ENCODE data around the gene NFE2L1. TPM values are rescaled to one million over a fixed set of nuclear protein-coding genes. Genes with fewer than 3 reads are reported as not detected.

The NFE2L1 gene
- total RNA-seq, 1 experiment from 2014 or later = 149 TPM

- Histone ChIP-seq H3K27ac (ENCODE audit: low read depth, low read length, poor library complexity, severe bottlenecking) (peak overlapping the region; percentile 72), H3K4me3 (ENCODE audit: low read depth, low read length, poor library complexity, severe bottlenecking) (peak overlapping the region; percentile 76), H3K27me3 (replicated peaks; ENCODE audit: insufficient read depth, low read depth, low read length, poor library complexity) (no peaks in the 10 kb centered on the region), H3K36me3 (ENCODE audit: insufficient read depth, low read length, poor library complexity, severe bottlenecking) (no peaks in the 10 kb centered on the region), H3K4me1 (ENCODE audit: insufficient read depth, low read length, poor library complexity, severe bottlenecking) (peaks cover 26% of the 10 kb centered on the region), H3K9me3 (ENCODE audit: low read depth, low read length, poor library complexity, severe bottlenecking) (no peaks in the 10 kb centered on the region)
- TF ChIP-seq EZH2 (IDR thresholded peaks at IDR 0.05; ENCODE audit: borderline replicate concordance, low read depth, low read length, poor library complexity, severe bottlenecking) = no peak
- TF ChIP-seq CTCF (conservative IDR thresholded peaks at IDR 0.05; ENCODE audit: low read depth, low read length) = no peak
- BruUV-seq (replicated peaks) = no TSS peak
- intact Hi-C loops (cut with micrococcal nuclease; ENCODE audit: unreplicated experiment) = no loop called here
- CTCF ChIA-PET = interaction anchor here (0.6 kb wide), 1 partner anchor 707 kb away, joined by 4 read pairs; no protein-coding TSS in a partner anchor
- POLR2A ChIA-PET (ENCODE audit: low non-redundant PET) = interaction anchor here (1.9 kb wide), 1 partner anchor 51 kb away, joined by 9 read pairs; no protein-coding TSS in a partner anchor
- no peak for DNase-seq (ENCODE audit: low spot score)
Observed at GRCh38 chr17:48106802-48107136, 58.6 kb downstream of the NFE2L1 start.

GRCh38 chr17:48107137-48108055 is 59.2 kb downstream of the NFE2L1 start, which contains the start of gene SNX11:
Gene SNX11, plus strand, starts transcription at chr17:48107766. Its CDS starts 4,278 bp downstream, at chr17:48112044.
- ChIA-PET POLR2A (ENCODE audit: low non-redundant PET) (interaction anchor here (0.6 to 1.9 kb wide), 3 partner anchors 52 to 707 kb away, joined by 3 to 13 read pairs (median 9); no protein-coding TSS in a partner anchor), CTCF (interaction anchor here (0.6 kb wide), 1 partner anchor 706 kb away, joined by 4 read pairs; no protein-coding TSS in a partner anchor)
- intact Hi-C loops (cut with micrococcal nuclease; ENCODE audit: unreplicated experiment) = no loop called here

GRCh38 chr17:48110761-48111160 is 62.6 kb downstream of the NFE2L1 start:
- H3K27ac ChIP-seq (ENCODE audit: low read depth, low read length, poor library complexity, severe bottlenecking) = no peak overlapping the region
- H3K27me3 ChIP-seq (replicated peaks; ENCODE audit: insufficient read depth, low read depth, low read length, poor library complexity) = no peaks in the 10 kb centered on the region
- intact Hi-C loops (cut with micrococcal nuclease; ENCODE audit: unreplicated experiment) = no loop called here
- H3K4me1 ChIP-seq (ENCODE audit: insufficient read depth, low read length, poor library complexity, severe bottlenecking) = peaks cover 26% of the 10 kb centered on the region
- ChIA-PET CTCF (no interaction called here), POLR2A (ENCODE audit: low non-redundant PET) (no interaction called here)
- peaks cover 3% of the 10 kb centered on the region for H3K36me3 ChIP-seq (ENCODE audit: insufficient read depth, low read length, poor library complexity, severe bottlenecking)
- no peak overlapping the region for H3K4me3 ChIP-seq (ENCODE audit: low read depth, low read length, poor library complexity, severe bottlenecking)
- no peaks in the 10 kb centered on the region for H3K9me3 ChIP-seq (ENCODE audit: low read depth, low read length, poor library complexity, severe bottlenecking)
- no peak for DNase-seq (ENCODE audit: low spot score)
- TF ChIP-seq EZH2 (IDR thresholded peaks at IDR 0.05; ENCODE audit: borderline replicate concordance, low read depth, low read length, poor library complexity, severe bottlenecking) (no peak), CTCF (conservative IDR thresholded peaks at IDR 0.05; ENCODE audit: low read depth, low read length) (no peak)
- no TSS peak for BruUV-seq (replicated peaks)

More at GRCh38 chr17:48107137-48108055, 59.2 kb downstream of the NFE2L1 start, which contains the start of gene SNX11:
- H3K4me1 ChIP-seq (ENCODE audit: insufficient read depth, low read length, poor library complexity, severe bottlenecking) = peaks cover 26% of the 10 kb centered on the region
- H3K4me3 ChIP-seq (ENCODE audit: low read depth, low read length, poor library complexity, severe bottlenecking) = peak within 1 kb of the TSS; percentile 76
- no peaks in the 10 kb centered on the region for H3K27me3 ChIP-seq (replicated peaks; ENCODE audit: insufficient read depth, low read depth, low read length, poor library complexity)
- TF ChIP-seq CTCF (conservative IDR thresholded peaks at IDR 0.05; ENCODE audit: low read depth, low read length) (no peak), EZH2 (IDR thresholded peaks at IDR 0.05; ENCODE audit: borderline replicate concordance, low read depth, low read length, poor library complexity, severe bottlenecking) (no peak)
- H3K9me3 ChIP-seq (ENCODE audit: low read depth, low read length, poor library complexity, severe bottlenecking) = no peaks in the 10 kb centered on the region
- DNase-seq (ENCODE audit: low spot score) = peak; percentile 97
- H3K27ac ChIP-seq (ENCODE audit: low read depth, low read length, poor library complexity, severe bottlenecking) = peak within 1 kb of the TSS; percentile 72
- no peaks in the 10 kb centered on the region for H3K36me3 ChIP-seq (ENCODE audit: insufficient read depth, low read length, poor library complexity, severe bottlenecking)
- no TSS peak for BruUV-seq (replicated peaks)

Small RNAs within 50 kb of the gene (microRNA-seq; reads per million reads assigned to microRNA genes)
- gene MIR152 = 68.8 reads per million, percentile 60 among the genes with 10 or more reads in this experiment

Other genes starting within 250 kb of the NFE2L1 start
- 9.1 TPM in 2 replicates for gene OSBPL7, start 226.6 kb upstream of the NFE2L1 start, total RNA-seq (2021)
- 30.5 and 42.0 TPM in 2 replicates for gene MRPL10, start 216.8 kb upstream of the NFE2L1 start, total RNA-seq (2021)
- 1.1 and 1.3 TPM in 2 replicates for gene LRRC46, start 216.7 kb upstream of the NFE2L1 start, total RNA-seq (2021)
- gene SCRN2, start 207.1 kb upstream of the NFE2L1 start, total RNA-seq (2021) = 6.2 and 11.2 TPM in 2 replicates
- gene SP6, start 197.2 kb upstream of the NFE2L1 start, total RNA-seq (2021) = 0.15 and 0.66 TPM in 2 replicates
- gene SP2, start 152.1 kb upstream of the NFE2L1 start, total RNA-seq (2021) = 19.5 and 29.1 TPM in 2 replicates
- 12.3 and 14.6 TPM in 2 replicates for gene PNPO, start 106.8 kb upstream of the NFE2L1 start, total RNA-seq (2021)
- gene PRR15L, start 90.5 kb upstream of the NFE2L1 start, total RNA-seq (2021) = not detected in 2 replicates
- gene CDK5RAP3, start 77.2 kb upstream of the NFE2L1 start, total RNA-seq (2021) = 172 and 204 TPM in 2 replicates
- 2.3 TPM in 1 of 2 replicates, not detected in the other for gene COPZ2, start 10.6 kb upstream of the NFE2L1 start, total RNA-seq (2021)
- 121 and 139 TPM in 2 replicates for gene CBX1, start 53.1 kb downstream of the NFE2L1 start, total RNA-seq (2021)
- gene SNX11, start 59.4 kb downstream of the NFE2L1 start, total RNA-seq (2021) = 25.1 and 27.6 TPM in 2 replicates